Natural killer cell (primary cell): ENCODE results near the gene NCK2. TPM values are rescaled to one million over a fixed set of nuclear protein-coding genes. Genes with fewer than 3 reads are reported as not detected.

Experiments
- ATAC-seq, 3 donors: fragments of 150-1000 bp in 2 of 3; fragments of 200-7000 bp in 1 of 3; cut with Tn5 transposase; 1 replicate in 1 of 3; 2 replicates in 2 of 3; pipeline ENCODE4 v1.10.0; 2021; ENCODE audit warnings: mild to moderate bottlenecking in 2 of 3, moderate library complexity in 2 of 3
- DNase-seq, 2 donors: peaks; one replicate each; pipeline versions ENCODE4 v3.0.0 to v3.0.0-alpha.2; 2013 to 2021; ENCODE audit warnings: mixed read lengths in 1 of 2
- H3K27ac ChIP-seq: one replicate; pipeline ENCODE4 v1.5.1; 2013; ENCODE audit warnings: mild to moderate bottlenecking, low read length
- H3K27me3 ChIP-seq: one replicate; pipeline ENCODE4 v1.6.1; 2013; ENCODE audit warnings: low read length; ENCODE audit not compliant: control insufficient read depth, insufficient read depth
- H3K36me3 ChIP-seq: one replicate; pipeline ENCODE4 v1.6.1; 2013; ENCODE audit warnings: low read length; ENCODE audit not compliant: control insufficient read depth, insufficient read depth
- H3K4me1 ChIP-seq: one replicate; pipeline ENCODE4 v1.6.1; 2013; ENCODE audit warnings: low read length; ENCODE audit not compliant: control insufficient read depth, insufficient read depth
- H3K4me3 ChIP-seq: one replicate; pipeline ENCODE4 v1.5.1; 2013; ENCODE audit warnings: low read length
- H3K9me3 ChIP-seq: one replicate; pipeline ENCODE4 v1.6.1; 2013; ENCODE audit warnings: low read length; ENCODE audit not compliant: control insufficient read depth, insufficient read depth
- H3K27ac Mint-ChIP-seq, 2 donors: one replicate each; pipeline ENCODE4 v1.8.0; 2022; ENCODE audit warnings: mild to moderate bottlenecking in 2 of 2, mixed read lengths in 2 of 2, moderate library complexity in 1 of 2
- H3K27me3 Mint-ChIP-seq, 2 donors: one replicate each; pipeline ENCODE4 v1.8.0; 2022; ENCODE audit warnings: low read depth in 2 of 2, mixed read lengths in 2 of 2
- H3K36me3 Mint-ChIP-seq: one replicate; pipeline ENCODE4 v1.8.0; 2022; ENCODE audit warnings: mixed read lengths
- H3K4me1 Mint-ChIP-seq, 2 donors: one replicate each; pipeline ENCODE4 v1.8.0; 2022; ENCODE audit warnings: mixed read lengths in 2 of 2
- H3K4me3 Mint-ChIP-seq: one replicate; pipeline ENCODE4 v1.8.0; 2022; ENCODE audit warnings: mild to moderate bottlenecking, moderate library complexity, mixed read lengths
- H3K9me3 Mint-ChIP-seq, 2 donors: one replicate each; pipeline ENCODE4 v1.8.0; 2022; ENCODE audit warnings: mixed read lengths in 2 of 2
- CTCF ChIP-seq: fragments of 200-600 bp; IDR thresholded peaks from one replicate; pipeline ENCODE4 v1.8.0; 2022; ENCODE audit warnings: antibody characterized with exemption
- WGBS: methylation state at CpG from one replicate; pipeline ENCODE4 v1.1.7; 2013; ENCODE audit warnings: missing lambda C conversion rate; ENCODE audit not compliant: insufficient coverage; 5-methylcytosine and 5-hydroxymethylcytosine counted together
- intact Hi-C: fragments of 100-400 bp; cut with micrococcal nuclease; formaldehyde crosslinking; loops from one replicate; pipeline ENCODE4 v1.14.2; 2022
- total RNA-seq, 4 donors: library from RNA; stranded (reverse); fragments of 120-200 nt in 1 of 4; gene quantifications; one replicate each; pipeline versions ENCODE4 v1.2.3 to v1.2.4, GENCODE V29; 2013 to 2022

Gene NCK2
- total RNA-seq, 3 donors from 2014 or later (not counting 1 experiment from before 2014, with no cell fraction given): 34.1 to 50.8 (median 43.0) TPM

GRCh38 chr2:105783151-105783738 lies 38.5 kb downstream of the NCK2 start:
- H3K27ac Mint-ChIP-seq: no peak overlapping the region

GRCh38 chr2:105783972-105784371 lies 39.3 kb downstream of the NCK2 start:
- no peaks in the 10 kb centered on the region for H3K36me3 Mint-ChIP-seq
- Histone ChIP-seq H3K4me1 (peaks cover 70% of the 10 kb centered on the region), H3K4me3 (no peak overlapping the region), H3K27me3 (no peaks in the 10 kb centered on the region), H3K9me3 (no peaks in the 10 kb centered on the region), H3K36me3 (no peaks in the 10 kb centered on the region), H3K27ac (no peak overlapping the region)
- no peak overlapping the region for H3K27ac Mint-ChIP-seq
- H3K4me1 Mint-ChIP-seq: peaks cover 67 to 72% of the 10 kb centered on the region in 2 donors
- no peak overlapping the region for H3K4me3 Mint-ChIP-seq
- TF ChIP-seq CTCF: no peak
- DNase-seq (no peak), ATAC-seq (no peak)
- intact Hi-C loops: no loop called here
- WGBS: 92% methylated on average over 10 of the region's 10 CpGs
- H3K9me3 Mint-ChIP-seq: no peaks in the 10 kb centered on the region
- no peaks in the 10 kb centered on the region for H3K27me3 Mint-ChIP-seq

More at GRCh38 chr2:105783151-105783738, 38.5 kb downstream of the NCK2 start:
- no peak for ATAC-seq
- H3K27ac ChIP-seq: no peak overlapping the region
- no peak overlapping the region for H3K4me3 Mint-ChIP-seq
- no peaks in the 10 kb centered on the region for H3K9me3 ChIP-seq
- no peaks in the 10 kb centered on the region for H3K36me3 Mint-ChIP-seq
- WGBS: 81% methylated on average over 17 of the region's 18 CpGs
- no peaks in the 10 kb centered on the region for H3K27me3 Mint-ChIP-seq
- intact Hi-C loops: no loop called here
- no peak overlapping the region for H3K4me3 ChIP-seq
- DNase-seq: no peak
- no peaks in the 10 kb centered on the region for H3K27me3 ChIP-seq
- no peaks in the 10 kb centered on the region for H3K9me3 Mint-ChIP-seq
- no peak for TF ChIP-seq CTCF
- H3K36me3 ChIP-seq: no peaks in the 10 kb centered on the region
- peaks cover 74% of the 10 kb centered on the region for H3K4me1 ChIP-seq
- H3K4me1 Mint-ChIP-seq: peaks cover 65 to 69% of the 10 kb centered on the region in 2 donors

- WGBS: 87% methylated on average over 5 of the region's 5 CpGs
- Histone ChIP-seq H3K4me3 (no peak overlapping the region), H3K9me3 (no peaks in the 10 kb centered on the region), H3K27me3 (no peaks in the 10 kb centered on the region), H3K4me1 (peaks cover 70% of the 10 kb centered on the region), H3K27ac (no peak overlapping the region), H3K36me3 (no peaks in the 10 kb centered on the region)
- H3K27ac Mint-ChIP-seq: no peak overlapping the region
- H3K27me3 Mint-ChIP-seq: no peaks in the 10 kb centered on the region
- intact Hi-C loops: no loop called here
- no peak for ATAC-seq
- no peak for DNase-seq
- TF ChIP-seq CTCF: no peak
- H3K4me1 Mint-ChIP-seq: peaks cover 69 to 74% of the 10 kb centered on the region in 2 donors
- H3K9me3 Mint-ChIP-seq: no peaks in the 10 kb centered on the region
- no peak overlapping the region for H3K4me3 Mint-ChIP-seq
- no peaks in the 10 kb centered on the region for H3K36me3 Mint-ChIP-seq
These were observed 39.9 kb downstream of the NCK2 start for GRCh38 chr2:105784589-105784988.
